EL (cell line): ENCODE data around the gene PCNX3.
"Not testable (repeated sequence)": the region's sequence is repeated elsewhere in the genome, so short reads cannot be mapped to it uniquely, and the experiment has no call there.

Experiments
- DNase-seq: peaks from one replicate; pipeline ENCODE4 v3.0.0-alpha.2; 2016

PCNX3 gene

DNA sequence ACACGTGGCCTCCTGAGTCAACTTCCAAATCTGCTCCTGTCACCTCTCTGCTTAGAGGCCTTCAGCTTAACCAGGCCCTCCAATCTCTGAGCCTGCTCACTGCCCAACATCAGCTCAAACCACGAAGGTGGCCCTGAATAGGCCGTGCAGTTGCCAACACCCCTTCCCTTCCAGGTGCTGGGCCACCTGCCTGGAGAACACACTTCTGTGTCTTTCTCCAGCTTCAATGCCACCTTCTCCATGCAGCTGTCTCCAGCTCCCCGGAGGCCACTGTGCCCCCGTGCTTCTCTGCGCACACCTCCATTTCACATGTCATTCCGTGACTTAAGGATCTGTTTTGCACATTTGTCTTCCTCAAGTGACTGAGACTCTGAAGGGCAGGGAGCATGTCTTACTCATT is 41.9 kb downstream of the PCNX3 start:
- DNase-seq = no peak

GRCh38 chr11:65658174-65659021 is 42.8 kb downstream of the PCNX3 start:
- DNase-seq = no peak

GRCh38 chr11:65660038-65660437 is 44.5 kb downstream of the PCNX3 start:
- DNase-seq = no peak

DNA sequence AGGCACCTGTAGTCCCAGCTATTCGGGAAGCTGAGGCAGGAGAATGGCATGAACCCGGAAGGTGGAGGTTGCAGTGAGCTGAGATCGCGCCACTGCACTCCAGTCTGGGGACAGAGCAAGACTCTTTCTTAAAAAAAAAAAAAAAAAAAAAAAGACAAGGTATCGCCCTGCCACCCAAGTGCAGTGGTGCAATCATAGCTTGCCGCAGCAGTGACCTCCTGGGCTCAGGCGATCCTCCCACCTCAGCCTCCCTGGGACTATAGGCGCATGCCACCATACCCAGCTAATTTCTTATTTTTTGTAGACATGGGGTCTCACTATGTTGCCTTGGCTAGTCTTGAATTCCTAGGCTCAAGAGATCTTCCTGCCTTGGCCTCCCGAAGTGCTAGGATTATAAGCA is 45.3 kb downstream of the PCNX3 start:
- not testable (repeated sequence) for DNase-seq

GRCh38 chr11:65661599-65662246 is 46.1 kb downstream of the PCNX3 start:
- DNase-seq = no peak

GRCh38 chr11:65662247-65662798 is 46.7 kb downstream of the PCNX3 start:
- no peak for DNase-seq

DNA sequence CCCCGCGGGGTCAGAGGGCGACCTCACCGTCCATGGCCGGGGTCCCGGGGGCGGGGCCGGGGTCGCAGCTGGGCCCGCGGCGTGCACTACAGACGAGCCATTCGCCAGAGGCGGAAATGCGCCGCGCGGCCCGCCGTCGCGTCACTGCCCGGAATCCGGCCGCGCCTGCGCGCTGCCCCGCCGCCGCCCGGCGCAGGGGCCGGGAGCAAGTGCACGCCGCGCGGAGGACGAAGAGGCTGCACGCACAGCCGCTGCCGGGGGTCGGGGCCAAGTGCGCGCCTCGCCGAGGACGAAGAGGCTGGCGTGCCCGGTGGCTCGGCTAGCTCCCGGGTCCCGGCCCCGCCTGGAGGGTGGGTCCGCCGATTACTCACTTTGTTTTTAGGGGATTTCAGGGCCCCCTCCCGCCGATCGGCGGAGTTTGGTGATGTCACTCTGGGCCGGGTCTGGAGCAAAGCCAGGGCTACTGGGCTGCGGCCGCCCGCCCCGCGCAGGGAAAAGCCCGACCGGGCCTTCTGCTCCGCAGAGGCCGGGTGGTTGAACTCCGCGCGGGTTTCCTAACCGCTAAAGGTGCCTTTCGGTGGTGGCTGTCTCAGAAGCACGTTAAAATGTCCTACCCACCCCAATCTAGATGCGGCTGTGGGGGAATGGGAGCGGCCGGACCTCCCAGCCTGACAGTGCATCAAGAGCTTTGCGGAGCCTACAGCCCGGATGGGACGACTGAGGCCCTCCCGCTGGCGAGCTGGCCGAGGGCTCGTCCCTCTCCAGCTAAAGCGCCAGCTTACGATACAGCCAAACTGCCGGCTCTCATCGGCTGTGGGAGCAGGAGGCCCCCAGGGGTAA is 47.4 kb downstream of the PCNX3 start, which contains the start of gene RELA:
Gene RELA (minus strand): TSS at position 118 of the 840 bp plus-strand sequence. CDS start 84 bp downstream, at position 34.
- DNase-seq = peak; percentile 96

DNA sequence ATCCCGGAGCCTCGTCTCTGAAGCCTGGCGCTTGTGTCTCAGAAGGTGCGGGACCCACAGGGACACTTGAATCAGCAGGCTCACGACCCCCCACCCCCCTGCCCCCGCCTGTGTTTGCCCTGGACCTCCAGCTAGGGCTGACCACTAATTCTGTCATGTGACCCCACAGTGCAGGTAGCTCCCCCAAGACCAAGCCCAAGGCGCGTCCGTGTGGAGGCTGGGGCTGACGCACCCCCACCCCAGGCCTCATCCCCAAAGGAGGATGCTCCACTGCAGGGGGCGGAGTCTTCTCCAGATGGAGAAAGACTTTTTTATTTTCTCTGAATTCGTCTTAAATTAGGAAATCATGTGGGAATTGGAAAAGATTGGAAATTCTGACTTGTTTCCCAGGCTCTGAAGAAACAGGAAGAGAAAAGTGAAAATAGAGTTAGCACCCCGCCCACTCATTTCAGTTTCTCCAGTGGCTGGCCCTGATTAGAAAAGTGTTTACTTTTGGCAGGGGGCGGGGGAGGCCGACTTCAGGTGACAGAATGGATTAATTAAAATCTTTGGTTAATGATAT is 48.1 kb downstream of the PCNX3 start:
- peak; percentile 55 for DNase-seq

DNA sequence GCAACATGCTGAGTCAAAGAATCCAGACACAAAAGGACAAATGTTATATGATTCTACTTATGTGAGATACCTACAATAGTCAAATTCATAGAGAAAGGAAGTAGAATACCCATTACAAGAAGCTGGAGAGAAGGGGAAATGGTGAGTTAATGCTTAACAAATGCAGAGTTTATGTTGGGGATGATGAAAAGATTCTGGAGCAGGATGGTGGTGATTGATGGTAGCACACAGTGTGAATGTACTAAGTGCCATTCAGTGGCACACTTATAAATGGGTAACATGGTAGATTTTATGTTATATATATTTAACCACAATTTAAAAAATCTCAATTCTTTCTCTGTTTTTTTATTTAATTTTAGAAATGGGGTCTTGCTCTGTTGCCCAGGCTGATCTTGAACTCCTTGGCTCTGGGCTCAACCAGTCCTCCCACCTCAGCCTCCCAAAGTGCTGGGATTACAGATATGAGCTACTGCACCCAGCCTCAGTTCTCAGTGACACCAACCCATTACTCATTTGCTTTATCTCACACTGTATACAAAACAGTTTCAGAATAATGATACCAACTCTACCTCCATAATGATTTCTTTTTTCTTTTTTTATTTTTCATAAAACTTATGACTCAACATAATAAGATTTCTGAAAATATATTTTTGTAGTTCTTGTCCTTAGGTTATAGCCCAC is 56.7 kb downstream of the PCNX3 start:
- DNase-seq = no peak

GRCh38 chr11:65672982-65673381 is 57.4 kb downstream of the PCNX3 start:
- no peak for DNase-seq

DNA sequence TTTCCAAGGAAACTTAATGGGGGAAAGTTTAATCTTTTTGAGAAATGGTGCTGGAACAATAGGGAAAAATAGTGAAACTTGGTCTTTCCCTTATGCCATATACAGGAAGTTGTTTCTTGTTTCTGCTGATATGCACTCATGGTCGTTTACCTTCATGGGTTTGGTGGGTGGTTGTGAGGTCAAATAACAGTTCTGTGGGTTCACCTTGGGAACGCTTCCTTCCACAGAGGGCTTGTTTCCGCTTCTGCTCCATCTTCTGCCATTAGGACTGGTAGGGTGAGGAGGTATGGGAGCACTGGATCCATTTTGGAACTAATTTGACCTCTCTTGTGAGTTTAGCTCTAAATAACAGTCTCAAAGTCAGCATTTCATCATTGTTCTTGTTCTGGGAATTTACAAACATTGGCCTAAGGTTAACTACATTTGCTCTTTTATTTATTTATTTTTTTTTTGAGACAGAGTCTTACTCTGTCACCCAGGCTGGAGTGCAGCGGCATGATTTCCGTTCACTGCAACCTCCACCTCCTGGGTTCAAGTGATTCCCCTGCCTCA is 64.7 kb downstream of the PCNX3 start:
- DNase-seq = no peak

DNA sequence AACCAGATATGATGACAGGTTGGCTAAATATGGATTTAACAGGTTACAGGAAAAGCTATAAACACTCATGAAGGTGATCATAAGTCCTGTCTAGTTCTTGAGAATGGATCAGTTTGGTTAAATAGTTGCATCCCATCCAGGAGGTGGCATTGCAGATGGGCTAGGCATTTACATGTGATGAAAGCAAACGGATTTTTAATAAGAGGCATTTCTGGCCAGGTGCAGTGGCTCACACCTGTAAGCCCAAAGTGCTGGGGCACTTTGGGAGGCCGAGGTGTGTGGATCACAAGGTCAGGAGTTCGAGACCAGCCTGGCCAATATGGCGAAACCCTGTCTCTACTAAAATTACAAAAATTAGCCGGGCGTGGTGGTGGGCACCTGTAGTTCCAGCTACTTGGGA is 67.9 kb downstream of the PCNX3 start:
- DNase-seq = not testable (repeated sequence)

GRCh38 chr11:65685981-65686380 is 70.4 kb downstream of the PCNX3 start:
- DNase-seq = no peak
